Subcutaneous adipose tissue (tissue), 4 donors: ENCODE measurements around the gene IGFBP3. TPM values are rescaled to one million over a fixed set of nuclear protein-coding genes. Genes with fewer than 3 reads are reported as not detected.

Source experiments
- total RNA-seq, 4 donors: library from RNA; depleted of rRNA; stranded (reverse); fragments of >200 nt; gene quantifications; one replicate each; pipeline ENCODE4 v1.1.0, GENCODE V29; 2016
- TF ChIP-seq, protein P1 (sequence below): fragments of 450-650 bp; IDR thresholded peaks from one replicate; pipeline ENCODE4 v1.5.1; 2016; ENCODE audit warnings: low read depth, mild to moderate bottlenecking, control low read depth, antibody characterized with exemption, moderate library complexity

IGFBP3 gene
- total RNA-seq, 4 donors from 2014 or later = 551 to 1,271 (median 833) TPM

DNA sequence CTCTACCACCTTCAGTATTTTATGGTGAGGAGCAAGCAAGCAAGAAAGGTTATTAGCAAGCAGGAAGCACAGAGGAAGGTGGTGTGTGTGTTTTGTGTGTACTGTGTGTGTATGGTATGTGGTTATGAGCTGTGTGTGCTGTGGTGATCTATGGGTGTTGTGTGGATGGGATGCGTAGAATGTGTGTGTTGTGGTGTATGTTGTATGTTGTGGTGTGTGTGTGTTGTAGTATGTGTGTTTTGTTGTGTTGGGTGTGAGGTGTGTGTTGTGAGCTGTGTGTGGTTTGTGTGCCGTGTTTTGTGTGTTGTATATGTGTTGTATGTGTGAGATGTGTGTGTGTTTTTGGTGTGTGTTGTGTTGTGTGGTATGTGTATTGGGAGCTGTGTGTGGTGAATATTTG is 16.8 kb upstream of the IGFBP3 start:
- TF ChIP-seq, protein P1, sequence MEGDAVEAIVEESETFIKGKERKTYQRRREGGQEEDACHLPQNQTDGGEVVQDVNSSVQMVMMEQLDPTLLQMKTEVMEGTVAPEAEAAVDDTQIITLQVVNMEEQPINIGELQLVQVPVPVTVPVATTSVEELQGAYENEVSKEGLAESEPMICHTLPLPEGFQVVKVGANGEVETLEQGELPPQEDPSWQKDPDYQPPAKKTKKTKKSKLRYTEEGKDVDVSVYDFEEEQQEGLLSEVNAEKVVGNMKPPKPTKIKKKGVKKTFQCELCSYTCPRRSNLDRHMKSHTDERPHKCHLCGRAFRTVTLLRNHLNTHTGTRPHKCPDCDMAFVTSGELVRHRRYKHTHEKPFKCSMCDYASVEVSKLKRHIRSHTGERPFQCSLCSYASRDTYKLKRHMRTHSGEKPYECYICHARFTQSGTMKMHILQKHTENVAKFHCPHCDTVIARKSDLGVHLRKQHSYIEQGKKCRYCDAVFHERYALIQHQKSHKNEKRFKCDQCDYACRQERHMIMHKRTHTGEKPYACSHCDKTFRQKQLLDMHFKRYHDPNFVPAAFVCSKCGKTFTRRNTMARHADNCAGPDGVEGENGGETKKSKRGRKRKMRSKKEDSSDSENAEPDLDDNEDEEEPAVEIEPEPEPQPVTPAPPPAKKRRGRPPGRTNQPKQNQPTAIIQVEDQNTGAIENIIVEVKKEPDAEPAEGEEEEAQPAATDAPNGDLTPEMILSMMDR = no peak

DNA sequence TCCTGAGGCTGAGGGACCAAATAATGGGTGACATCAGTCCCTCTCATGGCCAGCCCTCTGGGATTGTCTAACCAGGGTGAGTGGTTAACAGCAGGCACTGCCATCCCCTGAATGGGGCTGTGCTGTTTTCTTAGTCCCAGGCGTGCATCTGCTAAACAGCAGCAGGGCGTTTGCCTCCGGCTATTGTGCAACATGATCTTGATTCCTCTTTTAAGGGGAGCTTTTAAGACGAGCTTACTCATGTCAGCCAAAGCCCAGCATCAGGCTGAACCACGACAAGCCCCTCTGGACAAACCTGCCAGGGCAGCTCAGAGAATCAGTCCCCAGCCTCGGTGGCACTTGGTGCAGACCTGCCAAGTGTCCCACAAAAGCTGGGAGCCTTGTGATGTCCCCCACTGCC is 16.2 kb upstream of the IGFBP3 start:
- TF ChIP-seq, protein P1 = no peak

DNA sequence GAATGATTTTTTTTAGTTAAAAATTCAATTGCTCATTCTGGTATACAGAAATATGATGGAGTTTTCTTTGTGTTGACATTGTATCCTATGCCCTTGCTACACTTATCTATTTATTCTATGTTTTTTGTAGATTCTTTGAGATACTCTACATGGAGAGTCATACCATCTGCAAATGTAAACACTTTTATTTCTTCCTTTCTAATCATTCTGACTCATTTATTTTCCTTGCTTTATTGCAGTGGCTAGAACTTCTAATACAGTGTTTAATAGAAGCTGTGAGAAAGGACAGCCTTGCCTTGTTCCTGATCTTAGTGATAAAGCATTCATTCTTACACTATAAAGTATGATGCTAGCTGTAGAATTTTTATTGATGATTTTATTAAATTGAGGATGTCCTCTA is 9.9 kb upstream of the IGFBP3 start:
- TF ChIP-seq, protein P1 = no peak

DNA sequence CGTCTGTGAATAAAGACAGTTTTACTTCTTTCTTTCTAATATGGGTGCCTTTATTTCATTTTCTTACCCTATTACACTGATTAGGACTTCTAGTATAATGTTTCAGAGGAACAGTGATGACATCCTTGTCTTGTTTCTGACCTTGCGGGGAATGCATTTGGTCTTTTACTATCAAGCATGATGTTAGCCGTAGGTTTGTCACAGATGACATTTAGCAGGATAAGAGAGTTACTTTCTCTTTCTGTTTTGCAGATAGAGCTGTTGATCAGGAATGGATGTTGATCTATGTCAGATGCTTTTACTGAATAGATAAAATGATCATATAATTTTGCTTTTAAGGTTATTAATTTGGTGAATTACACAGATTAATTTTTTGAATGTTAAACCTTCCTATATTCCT is 6.6 kb upstream of the IGFBP3 start:
- TF ChIP-seq, protein P1 = no peak

DNA sequence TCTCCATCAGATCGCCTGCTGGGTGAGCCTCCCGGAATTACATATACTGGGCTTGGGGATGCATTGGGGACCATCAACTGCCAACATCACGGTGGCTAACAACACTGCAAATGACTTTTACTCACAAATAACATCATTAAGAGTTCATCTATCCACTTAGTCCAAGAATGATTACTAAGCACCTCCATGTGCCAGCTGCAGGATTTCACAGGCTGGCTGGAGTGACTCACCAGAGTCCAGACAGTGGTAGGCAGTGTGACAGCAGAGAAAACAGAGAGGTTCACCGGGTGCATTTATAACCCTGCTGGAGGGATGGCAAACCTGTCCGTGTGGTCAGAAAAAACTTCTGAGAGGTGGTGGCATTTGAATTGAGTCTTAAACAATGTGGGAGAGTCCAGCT is 3.2 kb upstream of the IGFBP3 start:
- TF ChIP-seq, protein P1 = no peak

DNA sequence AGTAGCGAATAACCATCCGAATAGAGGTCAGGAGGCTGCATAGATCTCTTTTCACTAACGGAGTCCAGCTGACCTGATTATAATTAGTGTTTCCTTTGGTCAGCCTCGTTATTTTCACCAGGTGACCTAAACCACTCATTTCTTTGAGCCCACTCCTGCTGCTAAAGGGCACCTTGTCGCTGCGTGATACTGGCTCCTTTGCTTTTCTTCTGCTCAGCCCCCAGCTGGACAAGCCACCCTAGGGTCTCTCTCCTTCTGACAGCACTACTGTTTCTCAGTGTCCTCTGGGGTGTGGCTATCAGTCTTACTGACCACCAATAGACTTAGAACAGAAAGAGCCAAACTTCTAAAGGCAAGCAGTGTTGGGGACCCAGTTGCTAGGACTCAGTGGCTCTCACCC is 2.7 kb upstream of the IGFBP3 start:
- TF ChIP-seq, protein P1 = no peak

DNA sequence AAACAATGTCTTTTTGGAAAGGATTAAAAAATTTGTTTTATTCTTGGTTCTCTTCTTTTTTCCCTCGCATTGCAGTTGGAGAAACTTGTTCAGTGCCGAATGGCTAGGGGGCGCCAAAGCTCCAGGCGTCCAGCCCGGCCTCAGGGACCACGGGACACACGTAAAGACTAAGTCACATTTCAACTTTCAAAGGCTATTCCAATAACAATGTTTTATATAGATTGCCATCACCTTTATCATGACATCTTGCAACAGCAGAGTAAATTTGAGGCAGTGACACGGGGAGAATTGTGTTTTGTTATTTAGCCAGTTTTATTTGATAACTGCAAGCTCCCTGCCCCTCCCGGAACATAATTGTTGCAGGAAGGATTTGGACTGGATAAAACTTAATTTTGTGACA is 2.2 kb upstream of the IGFBP3 start:
- TF ChIP-seq, protein P1 = no peak

DNA sequence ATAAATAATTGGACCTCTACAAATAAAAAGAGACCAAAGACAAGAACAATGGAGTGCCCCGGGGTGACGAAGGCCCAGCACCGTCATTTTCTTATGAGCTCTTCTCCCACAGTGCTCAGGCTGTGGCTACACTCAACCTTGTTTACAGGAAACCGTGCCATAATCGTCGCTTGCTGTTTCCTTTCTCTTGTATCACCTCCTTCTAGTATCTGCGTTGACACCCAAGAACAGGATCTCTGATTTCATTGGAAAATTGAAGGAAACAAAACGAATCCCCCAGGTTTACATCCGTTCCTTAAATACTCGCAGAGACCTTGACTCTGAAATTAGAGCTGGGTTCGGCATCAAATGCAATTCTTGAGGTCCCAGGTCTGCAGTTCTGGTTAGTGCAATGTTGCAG is 1.7 kb upstream of the IGFBP3 start:
- TF ChIP-seq, protein P1 = no peak
